Loucy (cell line): ENCODE results near the gene PIR.

Source experiments
- EZH2phosphoT487 ChIP-seq: fragments of 200-600 bp; IDR thresholded peaks from 2 replicates; pipeline ENCODE4 v1.6.1; 2018; ENCODE audit warnings: antibody characterized with exemption, mild to moderate bottlenecking, moderate library complexity, borderline replicate concordance
- TF ChIP-seq, protein P1 (sequence below): fragments of 200-600 bp; sonication (generic); conservative IDR thresholded peaks from 2 replicates; pipeline ENCODE4 v1.5.1; 2014; ENCODE audit warnings: mild to moderate bottlenecking, antibody characterized with exemption, low read length

DNA sequence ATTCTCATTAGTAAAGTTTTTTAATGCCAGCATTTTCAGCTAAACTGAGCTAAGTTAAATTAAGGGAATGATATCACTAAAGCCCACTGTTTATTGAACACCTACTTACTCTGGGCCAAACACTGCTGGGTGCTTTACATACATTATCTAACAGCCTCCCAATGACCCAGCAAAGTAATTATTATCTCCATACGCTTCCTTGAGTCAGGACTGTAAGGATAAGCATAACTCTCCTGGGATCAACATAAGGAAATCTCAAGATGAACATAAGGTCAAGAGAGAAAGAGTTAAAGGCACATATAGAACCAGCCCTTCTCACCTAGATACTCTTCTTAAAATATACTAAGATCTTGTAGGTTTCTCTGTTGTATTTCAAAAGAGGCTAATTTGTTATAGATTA lies 21.1 kb upstream of the PIR start:
- TF ChIP-seq, protein P1, sequence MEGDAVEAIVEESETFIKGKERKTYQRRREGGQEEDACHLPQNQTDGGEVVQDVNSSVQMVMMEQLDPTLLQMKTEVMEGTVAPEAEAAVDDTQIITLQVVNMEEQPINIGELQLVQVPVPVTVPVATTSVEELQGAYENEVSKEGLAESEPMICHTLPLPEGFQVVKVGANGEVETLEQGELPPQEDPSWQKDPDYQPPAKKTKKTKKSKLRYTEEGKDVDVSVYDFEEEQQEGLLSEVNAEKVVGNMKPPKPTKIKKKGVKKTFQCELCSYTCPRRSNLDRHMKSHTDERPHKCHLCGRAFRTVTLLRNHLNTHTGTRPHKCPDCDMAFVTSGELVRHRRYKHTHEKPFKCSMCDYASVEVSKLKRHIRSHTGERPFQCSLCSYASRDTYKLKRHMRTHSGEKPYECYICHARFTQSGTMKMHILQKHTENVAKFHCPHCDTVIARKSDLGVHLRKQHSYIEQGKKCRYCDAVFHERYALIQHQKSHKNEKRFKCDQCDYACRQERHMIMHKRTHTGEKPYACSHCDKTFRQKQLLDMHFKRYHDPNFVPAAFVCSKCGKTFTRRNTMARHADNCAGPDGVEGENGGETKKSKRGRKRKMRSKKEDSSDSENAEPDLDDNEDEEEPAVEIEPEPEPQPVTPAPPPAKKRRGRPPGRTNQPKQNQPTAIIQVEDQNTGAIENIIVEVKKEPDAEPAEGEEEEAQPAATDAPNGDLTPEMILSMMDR: no peak
- no peak for TF ChIP-seq EZH2phosphoT487
